GM12891 (cell line): ENCODE measurements around the gene BBIP1.
A peak's percentile ranks its signal among the peaks of the same experiment; 100 is the strongest.

Experiments used
- DNase-seq: peaks from one replicate; pipeline ENCODE4 v3.0.0; 2011; ENCODE audit warnings: low spot score; ENCODE audit not compliant: insufficient read length
- FAIRE-seq: peaks from 2 replicates; lab custom pipeline; 2011; peaks lifted over from hg19 to GRCh38; lab: Jason Lieb, UNC
- PAX5 ChIP-seq: IDR thresholded peaks from 2 replicates; pipeline ENCODE4 v1.6.1; 2011; ENCODE audit warnings: low read length, moderate library complexity, mild to moderate bottlenecking; ENCODE audit not compliant: insufficient read depth, severe bottlenecking
- POLR2A ChIP-seq: IDR thresholded peaks from 2 replicates; pipeline ENCODE4 v1.6.1; 2011; ENCODE audit warnings: low read depth, low read length, control low read depth
- POLR2AphosphoS5 ChIP-seq: IDR thresholded peaks from 2 replicates; pipeline ENCODE4 v1.6.1; 2011; ENCODE audit warnings: low read depth, low read length, control low read depth
- POU2F2 ChIP-seq: IDR thresholded peaks from 2 replicates; pipeline ENCODE4 v1.6.1; 2011; ENCODE audit warnings: low read depth, mild to moderate bottlenecking, control low read depth, low read length, moderate library complexity
- SPI1 ChIP-seq: IDR thresholded peaks from 2 replicates; pipeline ENCODE4 v1.6.1; 2011; ENCODE audit warnings: low read depth, low read length, control low read depth
- TAF1 ChIP-seq: IDR thresholded peaks from 2 replicates; pipeline ENCODE4 v1.6.1; 2011; ENCODE audit warnings: low read depth, low read length, control low read depth

The BBIP1 gene

GRCh38 chr10:110865809-110866482 lies 53.0 kb downstream of the BBIP1 start:
- peak; percentile 5 for FAIRE-seq
- DNase-seq, result no peak

GRCh38 chr10:110865186-110865808 lies 53.7 kb downstream of the BBIP1 start:
- peak; percentile 65 for FAIRE-seq
- TF ChIP-seq POLR2A (no peak), TAF1 (no peak), POLR2AphosphoS5 (no peak), SPI1 (0 out of 2 replicates have a peak, but pooled peaks have one; percentile 41), POU2F2 (no peak), PAX5 (no peak)
- no peak for DNase-seq

More at GRCh38 chr10:110865809-110866482, 53.0 kb downstream of the BBIP1 start:
- TF ChIP-seq SPI1 (no peak; the same call in 1 of the 2 replicates), POLR2AphosphoS5 (no peak), POLR2A (no peak), TAF1 (no peak), POU2F2 (no peak), PAX5 (no peak)

- DNase-seq (no peak), FAIRE-seq (peak; percentile 87)
- TF ChIP-seq TAF1 (no peak), PAX5 (no peak), POLR2A (no peak), POU2F2 (no peak), SPI1 (peak; percentile 80)
Observed at GRCh38 chr10:110864662-110865140, 54.3 kb downstream of the BBIP1 start.

GRCh38 chr10:110863956-110864355 lies 55.0 kb downstream of the BBIP1 start:
- DNase-seq (no peak), FAIRE-seq (peak; percentile 76)
- TF ChIP-seq SPI1 (no peak), PAX5 (no peak), POLR2AphosphoS5 (no peak), TAF1 (no peak), POU2F2 (no peak), POLR2A (no peak)

- no peak for DNase-seq
- FAIRE-seq, result no peak
- no peak for TF ChIP-seq SPI1
- no peak for TF ChIP-seq TAF1
- no peak for TF ChIP-seq POU2F2
- TF ChIP-seq POLR2A, result no peak
- no peak for TF ChIP-seq POLR2AphosphoS5
- TF ChIP-seq PAX5, result no peak
Observed at GRCh38 chr10:110863361-110863760, 55.6 kb downstream of the BBIP1 start.

- no peak for DNase-seq
- TF ChIP-seq POU2F2, result no peak
- FAIRE-seq, result no peak
Observed at GRCh38 chr10:110862961-110863360, 56.0 kb downstream of the BBIP1 start.

GRCh38 chr10:110861930-110862649 lies 56.9 kb downstream of the BBIP1 start:
- FAIRE-seq (peak; percentile 47), DNase-seq (no peak)
- TF ChIP-seq SPI1 (no peak), PAX5 (no peak), POLR2AphosphoS5 (no peak), POLR2A (no peak), TAF1 (no peak), POU2F2 (no peak)

- FAIRE-seq (no peak), DNase-seq (no peak)
- TF ChIP-seq PAX5 (no peak), POLR2AphosphoS5 (no peak), TAF1 (no peak), POLR2A (no peak), POU2F2 (no peak), SPI1 (no peak)
Observed at GRCh38 chr10:110861476-110861875, 57.5 kb downstream of the BBIP1 start.

- TF ChIP-seq POU2F2 (peak; percentile 77; the same call in 1 of the 2 replicates), SPI1 (peak; percentile 18; the same call in 1 of the 2 replicates), TAF1 (no peak; the same call in 1 of the 2 replicates)
- no peak for DNase-seq
- peak; percentile 91 for FAIRE-seq
Observed at GRCh38 chr10:110860576-110861241, 58.3 kb downstream of the BBIP1 start.
